Vagina (tissue), 2 donors: ENCODE measurements around the gene JMJD7.

ENCODE experiments used
- POLR2A ChIP-seq, 2 donors: fragments of 450-650 bp; IDR thresholded peaks; one replicate each; pipeline ENCODE4 v1.6.1; 2017; ENCODE audit warnings: antibody characterized with exemption in 2 of 2, mild to moderate bottlenecking in 2 of 2, moderate library complexity in 2 of 2
- POLR2AphosphoS5 ChIP-seq, 2 donors: sonication (generic); formaldehyde crosslinking; IDR thresholded peaks; one replicate each; pipeline ENCODE4 v1.9.0; 2017; ENCODE audit warnings: antibody characterized with exemption in 2 of 2, mild to moderate bottlenecking in 2 of 2, low read depth in 1 of 2; ENCODE audit not compliant: insufficient read depth in 1 of 2

GRCh38 chr15:41844814-41845213 lies 16.9 kb downstream of the JMJD7 start:
- TF ChIP-seq POLR2AphosphoS5 (IDR thresholded peaks at IDR 0.05; ENCODE audit: insufficient read depth in 1 of 2, low read depth in 1 of 2) = no peak
- TF ChIP-seq POLR2A (IDR thresholded peaks at IDR 0.05) = no peak
